PC-9 (cell line): Measurements from ENCODE around the gene ARNT2. TPM values are rescaled to one million over a fixed set of nuclear protein-coding genes. Genes with fewer than 3 reads are reported as not detected.

Source experiments
- BruUV-seq: library from RNA; stranded (reverse); fragments of 400-500 nt; replicated peaks from 2 replicates; lab custom pipeline; 2021; lab: Mats Ljungman, UMichigan
- CTCF ChIA-PET: fragments of 300-600 bp; sonication (Branson Sonifier 250); formaldehyde crosslinking; loops from one replicate; lab custom pipeline; 2022; ENCODE audit warnings: antibody characterized with exemption; lab: Charles Lee
- POLR2A ChIA-PET: fragments of 300-600 bp; sonication (Branson Sonifier 250); formaldehyde crosslinking; loops from one replicate; lab custom pipeline; 2022; ENCODE audit warnings: antibody characterized with exemption; ENCODE audit not compliant: unreplicated experiment; lab: Charles Lee
- DNase-seq, 2 experiments: peaks; one replicate each; pipeline versions ENCODE4 v3.0.0 to v3.0.0-alpha.2; 2015 to 2022; ENCODE audit warnings: mixed read lengths in 1 of 2
- H2AFZ ChIP-seq: fragments of 200-600 bp; sonication (generic); 2 replicates; pipeline ENCODE4 v1.8.1; 2017; ENCODE audit warnings: antibody characterized with exemption
- H3F3A ChIP-seq: fragments of 200-600 bp; sonication (generic); 2 replicates; pipeline ENCODE4 v1.8.1; 2017; ENCODE audit warnings: antibody characterized with exemption, mild to moderate bottlenecking, low read depth; ENCODE audit not compliant: insufficient read depth
- H3K27ac ChIP-seq: fragments of 200-600 bp; sonication (generic); 2 replicates; pipeline ENCODE4 v1.6.1; 2016; ENCODE audit warnings: mixed run types
- H3K27me3 ChIP-seq: fragments of 200-600 bp; sonication (generic); 2 replicates; pipeline ENCODE4 v1.6.1; 2016; ENCODE audit warnings: low read depth, mixed run types; ENCODE audit not compliant: insufficient read depth
- H3K36me3 ChIP-seq: fragments of 200-600 bp; sonication (generic); 2 replicates; pipeline ENCODE4 v1.6.1; 2016; ENCODE audit warnings: low read depth, mixed run types
- H3K4me1 ChIP-seq: fragments of 200-600 bp; sonication (generic); replicated peaks from 2 replicates; pipeline ENCODE4 v1.6.1; 2016; ENCODE audit warnings: mixed run types; ENCODE audit not compliant: insufficient read depth
- H3K4me2 ChIP-seq: fragments of 200-600 bp; sonication (generic); 2 replicates; pipeline ENCODE4 v1.6.1; 2017; ENCODE audit warnings: mixed run types
- H3K4me3 ChIP-seq: fragments of 200-600 bp; sonication (generic); 2 replicates; pipeline ENCODE4 v1.6.1; 2016; ENCODE audit warnings: mixed run types
- H3K79me2 ChIP-seq: fragments of 200-600 bp; sonication (generic); 2 replicates; pipeline ENCODE4 v1.6.1; 2017; ENCODE audit warnings: low read depth, mixed run types
- H3K9me2 ChIP-seq: fragments of 200-600 bp; sonication (generic); 2 replicates; pipeline ENCODE4 v1.8.1; 2017; ENCODE audit warnings: mild to moderate bottlenecking; ENCODE audit not compliant: insufficient read depth
- H3K9me3 ChIP-seq: fragments of 200-600 bp; sonication (generic); 2 replicates; pipeline ENCODE4 v1.8.1; 2016; ENCODE audit warnings: low read depth; ENCODE audit not compliant: insufficient read depth
- H4K20me1 ChIP-seq: fragments of 200-600 bp; sonication (generic); 2 replicates; pipeline ENCODE4 v1.8.1; 2017; ENCODE audit not compliant: insufficient read depth
- EZH2 ChIP-seq: fragments of 200-600 bp; sonication (generic); IDR thresholded peaks from 2 replicates; pipeline ENCODE4 v1.8.0; 2017; ENCODE audit warnings: antibody characterized with exemption, low read depth
- intact Hi-C: fragments of 100-400 bp; cut with micrococcal nuclease; formaldehyde crosslinking; loops from one replicate; pipeline ENCODE4 v1.10.0; 2022; ENCODE audit not compliant: unreplicated experiment
- total RNA-seq: library from RNA; stranded (reverse); gene quantifications from 2 replicates; pipeline ENCODE4 v1.2.3, GENCODE V29; 2021
- TF ChIP-seq, protein P1 (sequence below): fragments of 200-600 bp; sonication (generic); conservative IDR thresholded peaks from 2 replicates; pipeline ENCODE4 v1.6.1; 2017; ENCODE audit warnings: mixed run types, antibody characterized with exemption, mild to moderate bottlenecking, moderate library complexity

The ARNT2 gene
- total RNA-seq, 1 experiment from 2014 or later: 4.3 TPM

- intact Hi-C loops: no loop called here
- Histone ChIP-seq H2AFZ (no peak overlapping the region), H3K4me2 (no peak overlapping the region), H3K36me3 (no peaks in the 10 kb centered on the region), H3K9me2 (no peaks in the 10 kb centered on the region), H3K4me3 (no peak overlapping the region), H3K79me2 (no peaks in the 10 kb centered on the region), H3K27ac (no peak overlapping the region), H3F3A (no peaks in the 10 kb centered on the region), H3K9me3 (no peaks in the 10 kb centered on the region), H3K27me3 (no peaks in the 10 kb centered on the region), H4K20me1 (no peaks in the 10 kb centered on the region), H3K4me1 (no peaks in the 10 kb centered on the region)
- POLR2A ChIA-PET: no interaction called here
- BruUV-seq: no TSS peak
- no peak for TF ChIP-seq EZH2
- TF ChIP-seq, protein P1, sequence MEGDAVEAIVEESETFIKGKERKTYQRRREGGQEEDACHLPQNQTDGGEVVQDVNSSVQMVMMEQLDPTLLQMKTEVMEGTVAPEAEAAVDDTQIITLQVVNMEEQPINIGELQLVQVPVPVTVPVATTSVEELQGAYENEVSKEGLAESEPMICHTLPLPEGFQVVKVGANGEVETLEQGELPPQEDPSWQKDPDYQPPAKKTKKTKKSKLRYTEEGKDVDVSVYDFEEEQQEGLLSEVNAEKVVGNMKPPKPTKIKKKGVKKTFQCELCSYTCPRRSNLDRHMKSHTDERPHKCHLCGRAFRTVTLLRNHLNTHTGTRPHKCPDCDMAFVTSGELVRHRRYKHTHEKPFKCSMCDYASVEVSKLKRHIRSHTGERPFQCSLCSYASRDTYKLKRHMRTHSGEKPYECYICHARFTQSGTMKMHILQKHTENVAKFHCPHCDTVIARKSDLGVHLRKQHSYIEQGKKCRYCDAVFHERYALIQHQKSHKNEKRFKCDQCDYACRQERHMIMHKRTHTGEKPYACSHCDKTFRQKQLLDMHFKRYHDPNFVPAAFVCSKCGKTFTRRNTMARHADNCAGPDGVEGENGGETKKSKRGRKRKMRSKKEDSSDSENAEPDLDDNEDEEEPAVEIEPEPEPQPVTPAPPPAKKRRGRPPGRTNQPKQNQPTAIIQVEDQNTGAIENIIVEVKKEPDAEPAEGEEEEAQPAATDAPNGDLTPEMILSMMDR: no peak
- CTCF ChIA-PET: no interaction called here
- no peak for DNase-seq
Observed at GRCh38 chr15:80633221-80633620, 229.0 kb downstream of the ARNT2 start.

- POLR2A ChIA-PET: no interaction called here
- no peaks in the 10 kb centered on the region for H4K20me1 ChIP-seq
- BruUV-seq: no TSS peak
- TF ChIP-seq, protein P1: no peak
- no peak for TF ChIP-seq EZH2
- H3K4me1 ChIP-seq: no peaks in the 10 kb centered on the region
- DNase-seq: no peak
- no peak overlapping the region for H2AFZ ChIP-seq
- no peaks in the 10 kb centered on the region for H3K36me3 ChIP-seq
- no peaks in the 10 kb centered on the region for H3K79me2 ChIP-seq
- no peak overlapping the region for H3K4me2 ChIP-seq
- H3F3A ChIP-seq: no peaks in the 10 kb centered on the region
- H3K27ac ChIP-seq: no peak overlapping the region
- H3K9me2 ChIP-seq: no peaks in the 10 kb centered on the region
- peaks cover 7% of the 10 kb centered on the region for H3K9me3 ChIP-seq
- no peak overlapping the region for H3K4me3 ChIP-seq
- intact Hi-C loops: no loop called here
- CTCF ChIA-PET: no interaction called here
- no peaks in the 10 kb centered on the region for H3K27me3 ChIP-seq
Observed at GRCh38 chr15:80635953-80636352, 231.8 kb downstream of the ARNT2 start.

- POLR2A ChIA-PET: no interaction called here
- H3K27me3 ChIP-seq: no peaks in the 10 kb centered on the region
- no peak overlapping the region for H3K4me3 ChIP-seq
- no peak overlapping the region for H3K27ac ChIP-seq
- H3K4me2 ChIP-seq: no peak overlapping the region
- H3K79me2 ChIP-seq: no peaks in the 10 kb centered on the region
- H4K20me1 ChIP-seq: no peaks in the 10 kb centered on the region
- H3K4me1 ChIP-seq: no peaks in the 10 kb centered on the region
- CTCF ChIA-PET: interaction anchor here (0.5 kb wide), 1 partner anchor 20 kb away, joined by 3 read pairs; no protein-coding TSS in a partner anchor
- peaks cover 12% of the 10 kb centered on the region for H3K9me3 ChIP-seq
- H3F3A ChIP-seq: no peaks in the 10 kb centered on the region
- no peaks in the 10 kb centered on the region for H3K9me2 ChIP-seq
- BruUV-seq: no TSS peak
- H2AFZ ChIP-seq: no peak overlapping the region
- no peak for DNase-seq
- intact Hi-C loops: no loop called here
- no peak for TF ChIP-seq EZH2
- TF ChIP-seq, protein P1: no peak
- no peaks in the 10 kb centered on the region for H3K36me3 ChIP-seq
Observed at GRCh38 chr15:80636675-80637074, 232.5 kb downstream of the ARNT2 start.
